ENCODE measurements around the gene RPTOR.

- TF ChIP-seq BCL11A (IDR thresholded peaks at IDR 0.05; ENCODE audit: low read depth, low read length) = no peak
- no peak for TF ChIP-seq NFYB (IDR thresholded peaks at IDR 0.05; ENCODE audit: insufficient read depth, low read depth, low read length)
- no peak for TF ChIP-seq ZNF274 (IDR thresholded peaks at IDR 0.05; ENCODE audit: insufficient read depth, insufficient read length)
- TF ChIP-seq POLR2A (IDR thresholded peaks at IDR 0.05; ENCODE audit: low read depth, low read length) = no peak
- TF ChIP-seq, protein P1, sequence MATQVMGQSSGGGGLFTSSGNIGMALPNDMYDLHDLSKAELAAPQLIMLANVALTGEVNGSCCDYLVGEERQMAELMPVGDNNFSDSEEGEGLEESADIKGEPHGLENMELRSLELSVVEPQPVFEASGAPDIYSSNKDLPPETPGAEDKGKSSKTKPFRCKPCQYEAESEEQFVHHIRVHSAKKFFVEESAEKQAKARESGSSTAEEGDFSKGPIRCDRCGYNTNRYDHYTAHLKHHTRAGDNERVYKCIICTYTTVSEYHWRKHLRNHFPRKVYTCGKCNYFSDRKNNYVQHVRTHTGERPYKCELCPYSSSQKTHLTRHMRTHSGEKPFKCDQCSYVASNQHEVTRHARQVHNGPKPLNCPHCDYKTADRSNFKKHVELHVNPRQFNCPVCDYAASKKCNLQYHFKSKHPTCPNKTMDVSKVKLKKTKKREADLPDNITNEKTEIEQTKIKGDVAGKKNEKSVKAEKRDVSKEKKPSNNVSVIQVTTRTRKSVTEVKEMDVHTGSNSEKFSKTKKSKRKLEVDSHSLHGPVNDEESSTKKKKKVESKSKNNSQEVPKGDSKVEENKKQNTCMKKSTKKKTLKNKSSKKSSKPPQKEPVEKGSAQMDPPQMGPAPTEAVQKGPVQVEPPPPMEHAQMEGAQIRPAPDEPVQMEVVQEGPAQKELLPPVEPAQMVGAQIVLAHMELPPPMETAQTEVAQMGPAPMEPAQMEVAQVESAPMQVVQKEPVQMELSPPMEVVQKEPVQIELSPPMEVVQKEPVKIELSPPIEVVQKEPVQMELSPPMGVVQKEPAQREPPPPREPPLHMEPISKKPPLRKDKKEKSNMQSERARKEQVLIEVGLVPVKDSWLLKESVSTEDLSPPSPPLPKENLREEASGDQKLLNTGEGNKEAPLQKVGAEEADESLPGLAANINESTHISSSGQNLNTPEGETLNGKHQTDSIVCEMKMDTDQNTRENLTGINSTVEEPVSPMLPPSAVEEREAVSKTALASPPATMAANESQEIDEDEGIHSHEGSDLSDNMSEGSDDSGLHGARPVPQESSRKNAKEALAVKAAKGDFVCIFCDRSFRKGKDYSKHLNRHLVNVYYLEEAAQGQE (IDR thresholded peaks at IDR 0.05; ENCODE audit: low read depth, low read length) = no peak
- no peak for TF ChIP-seq CTCF (IDR thresholded peaks at IDR 0.05 in 2 of 3, conservative IDR thresholded peaks at IDR 0.05 in 1 of 3; ENCODE audit: control insufficient read depth in 2 of 3, extremely low read depth in 1 of 3, insufficient read depth in 1 of 3, low read depth in 3 of 3, low read length in 3 of 3)
These were observed 84.8 kb downstream of the RPTOR start for GRCh38 chr17:80629298-80630028.
